ENCODE results near the gene TEX11. TPM values are rescaled to one million over a fixed set of nuclear protein-coding genes. Genes with fewer than 3 reads are reported as not detected.

The TEX11 gene
- under 1 TPM; 0.26 to 0.66 TPM for total RNA-seq

- intact Hi-C loops (cut with DNase I) = no loop called here
- Histone ChIP-seq H3K36me3 (replicated peaks in 1 of 2; ENCODE audit: insufficient read depth in 1 of 2, low read depth in 2 of 2) (no peaks in the 10 kb centered on the region), H3K4me1 (no peaks in the 10 kb centered on the region), H3K9me3 (no peaks in the 10 kb centered on the region), H3K27ac (no peak within 1 kb of the TSS), H3K27me3 (no peaks in the 10 kb centered on the region), H3K4me3 (no peak within 1 kb of the TSS)
- ATAC-seq = no peak
- WGBS, 2 donors = 89 to 94% methylated on average over 9 of the region's 14 CpGs
- TF ChIP-seq CTCF (IDR thresholded peaks at IDR 0.05) = no peak
- no peak for TF ChIP-seq POLR2A (IDR thresholded peaks at IDR 0.05)
- no peak for DNase-seq
These were observed at the start of gene TEX11 for GRCh38 chrX:70908541-70908940. TSS of gene TEX11 (minus strand) at chrX:70908711. CDS start at chrX:70907789, 922 bp downstream.

DNA sequence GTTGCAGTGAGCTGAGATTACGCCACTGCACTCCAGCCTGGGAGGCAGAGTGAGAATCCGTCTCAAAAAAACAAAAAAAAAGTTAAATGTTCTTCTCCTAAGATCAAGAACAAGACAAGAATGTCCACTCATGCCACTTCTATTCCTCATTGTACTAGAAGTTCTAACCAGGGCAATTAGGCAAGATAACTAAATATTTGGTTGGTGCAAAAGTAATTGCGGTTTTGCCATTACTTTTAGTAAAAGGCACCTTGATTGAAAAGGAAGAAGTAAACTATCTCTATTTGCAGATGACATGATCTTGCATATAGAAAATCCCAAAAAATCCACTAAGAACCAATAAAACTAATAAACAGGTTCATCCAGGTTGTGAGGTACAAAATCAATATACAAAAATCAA is 46.4 kb upstream of the TEX11 start:
- WGBS, 2 donors = 80 to 100% methylated on average over 3 of the region's 3 CpGs
- Histone ChIP-seq H3K4me3 (no peak overlapping the region), H3K27ac (no peak overlapping the region), H3K27me3 (no peaks in the 10 kb centered on the region), H3K9me3 (no peaks in the 10 kb centered on the region), H3K36me3 (replicated peaks in 1 of 2; ENCODE audit: insufficient read depth in 1 of 2, low read depth in 2 of 2) (no peaks in the 10 kb centered on the region), H3K4me1 (no peaks in the 10 kb centered on the region)
- TF ChIP-seq CTCF (IDR thresholded peaks at IDR 0.05) (no peak), POLR2A (IDR thresholded peaks at IDR 0.05) (no peak)
- DNase-seq (no peak), ATAC-seq (no peak)
- intact Hi-C loops (cut with DNase I) = no loop called here

- no peak for TF ChIP-seq POLR2A (IDR thresholded peaks at IDR 0.05)
- no peak overlapping the region for H3K4me3 ChIP-seq
- no peak for ATAC-seq
- H3K27ac ChIP-seq = no peak overlapping the region
- no peaks in the 10 kb centered on the region for H3K4me1 ChIP-seq
- DNase-seq = no peak
- H3K27me3 ChIP-seq = no peaks in the 10 kb centered on the region
- WGBS, 2 donors = 72 to 77% methylated on average over 6 of the region's 6 CpGs
- intact Hi-C loops (cut with DNase I) = no loop called here
- no peaks in the 10 kb centered on the region for H3K36me3 ChIP-seq (replicated peaks in 1 of 2; ENCODE audit: insufficient read depth in 1 of 2, low read depth in 2 of 2)
- no peaks in the 10 kb centered on the region for H3K9me3 ChIP-seq
These were observed 15.9 kb upstream of the TEX11 start for GRCh38 chrX:70924294-70924911.

GRCh38 chrX:70922774-70923473 is 14.4 kb upstream of the TEX11 start:
- no peaks in the 10 kb centered on the region for H3K9me3 ChIP-seq
- TF ChIP-seq POLR2A (IDR thresholded peaks at IDR 0.05) = no peak
- intact Hi-C loops (cut with DNase I) = no loop called here

GRCh38 chrX:70921709-70922352 is 13.3 kb upstream of the TEX11 start:
- ATAC-seq (no peak), DNase-seq (no peak)
- Histone ChIP-seq H3K27me3 (no peaks in the 10 kb centered on the region), H3K4me3 (no peak overlapping the region), H3K36me3 (replicated peaks in 1 of 2; ENCODE audit: insufficient read depth in 1 of 2, low read depth in 2 of 2) (no peaks in the 10 kb centered on the region), H3K9me3 (no peaks in the 10 kb centered on the region), H3K4me1 (no peaks in the 10 kb centered on the region), H3K27ac (no peak overlapping the region)
- TF ChIP-seq CTCF (IDR thresholded peaks at IDR 0.05) (no peak), POLR2A (IDR thresholded peaks at IDR 0.05) (no peak)
- intact Hi-C loops (cut with DNase I) = no loop called here
- WGBS, 2 donors = 2 to 6% methylated on average over 2 to 3 of the region's 3 CpGs

More at GRCh38 chrX:70922774-70923473, 14.4 kb upstream of the TEX11 start:
- 15 to 22% methylated on average over 5 of the region's 5 CpGs for WGBS, 2 donors
- Histone ChIP-seq H3K27ac (no peak overlapping the region), H3K4me1 (no peaks in the 10 kb centered on the region), H3K27me3 (no peaks in the 10 kb centered on the region), H3K4me3 (no peak overlapping the region), H3K36me3 (replicated peaks in 1 of 2; ENCODE audit: insufficient read depth in 1 of 2, low read depth in 2 of 2) (no peaks in the 10 kb centered on the region)
- DNase-seq (no peak), ATAC-seq (no peak)

Data from body of pancreas (tissue), 4 donors.